AG04450 (cell line): Measurements from ENCODE around the gene TTYH3. TPM values are rescaled to one million over a fixed set of nuclear protein-coding genes. Genes with fewer than 3 reads are reported as not detected.
"Not testable (repeated sequence)": the region's sequence is repeated elsewhere in the genome, so short reads cannot be mapped to it uniquely, and the experiment has no call there.

ENCODE experiments used
- CTCF ChIA-PET: fragments of 300-600, 350-600 bp; formaldehyde crosslinking; extraction: SDS; loops from one replicate; lab custom pipeline; 2022; ENCODE audit warnings: antibody characterized with exemption, inconsistent platforms; lab: Charles Lee
- POLR2A ChIA-PET: fragments of 350-600 bp; formaldehyde crosslinking; extraction: SDS; loops from one replicate; lab custom pipeline; 2021; ENCODE audit warnings: antibody characterized with exemption, inconsistent platforms; lab: Yijun Ruan, JAX
- DNase-seq: peaks from one replicate; pipeline ENCODE4 v3.0.0-alpha.2; 2011; ENCODE audit warnings: low read depth, low spot score
- H3K27ac ChIP-seq: one replicate; pipeline ENCODE4 v1.5.1; 2012; ENCODE audit warnings: low read depth, low read length, control low read depth
- H3K27me3 ChIP-seq: one replicate; pipeline ENCODE4 v1.6.0; 2012; ENCODE audit warnings: low read length; ENCODE audit not compliant: control insufficient read depth, insufficient read depth
- H3K4me3 ChIP-seq: 2 replicates; pipeline ENCODE4 v1.5.1; 2011; ENCODE audit warnings: mild to moderate bottlenecking, low read depth, low read length, control low read depth
- H3K9me3 ChIP-seq: 2 replicates; pipeline ENCODE4 v1.5.1; 2012; ENCODE audit warnings: low read length; ENCODE audit not compliant: control insufficient read depth, insufficient read depth
- polyA plus RNA-seq: library from polyadenylated mRNA; depleted of rRNA; stranded (reverse); fragments of >200 nt; gene quantifications from 2 replicates; pipeline ENCODE4 v1.2.3, GENCODE V29; 2011
- TF ChIP-seq, protein P1 (sequence below): IDR thresholded peaks from 2 replicates; pipeline ENCODE4 v1.5.1; 2011; ENCODE audit warnings: low read depth, low read length, control low read depth, inconsistent platforms

TTYH3 gene
- polyA plus RNA-seq, 1 experiment: 30.8 TPM

DNA sequence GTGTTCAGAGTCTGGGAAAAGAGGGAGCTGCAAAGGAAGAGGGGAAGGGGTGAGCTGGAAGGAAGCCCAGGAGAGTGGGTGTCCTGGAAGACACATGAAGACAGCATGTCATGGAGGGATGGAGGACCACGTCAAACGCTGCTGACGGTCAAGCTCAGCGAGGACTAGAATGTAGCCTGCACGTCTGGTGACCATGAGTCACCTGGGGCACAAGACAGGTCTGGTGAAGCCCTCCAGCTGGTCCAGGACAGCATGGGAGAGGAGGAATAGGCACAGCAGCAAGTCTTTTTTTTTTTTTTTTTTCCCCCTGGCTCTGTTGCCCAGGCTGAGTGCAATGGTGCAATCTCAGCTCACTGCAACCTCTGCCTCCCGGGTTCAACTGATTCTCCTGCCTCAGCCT lies 36.6 kb downstream of the TTYH3 start:
- Histone ChIP-seq H3K27ac (peak overlapping the region; percentile 52), H3K4me3 (no peak overlapping the region), H3K27me3 (no peaks in the 10 kb centered on the region), H3K9me3 (peaks cover 11% of the 10 kb centered on the region)
- ChIA-PET CTCF (interaction anchor here (0.6 to 1.2 kb wide), 3 partner anchors 196 to 236 kb away, joined by 3 to 4 read pairs (median 3); no protein-coding TSS in a partner anchor), POLR2A (interaction anchor here (0.6 to 1.5 kb wide), 7 partner anchors 9 to 604 kb away, joined by 3 to 10 read pairs (median 6); no protein-coding TSS in a partner anchor)
- TF ChIP-seq, protein P1, sequence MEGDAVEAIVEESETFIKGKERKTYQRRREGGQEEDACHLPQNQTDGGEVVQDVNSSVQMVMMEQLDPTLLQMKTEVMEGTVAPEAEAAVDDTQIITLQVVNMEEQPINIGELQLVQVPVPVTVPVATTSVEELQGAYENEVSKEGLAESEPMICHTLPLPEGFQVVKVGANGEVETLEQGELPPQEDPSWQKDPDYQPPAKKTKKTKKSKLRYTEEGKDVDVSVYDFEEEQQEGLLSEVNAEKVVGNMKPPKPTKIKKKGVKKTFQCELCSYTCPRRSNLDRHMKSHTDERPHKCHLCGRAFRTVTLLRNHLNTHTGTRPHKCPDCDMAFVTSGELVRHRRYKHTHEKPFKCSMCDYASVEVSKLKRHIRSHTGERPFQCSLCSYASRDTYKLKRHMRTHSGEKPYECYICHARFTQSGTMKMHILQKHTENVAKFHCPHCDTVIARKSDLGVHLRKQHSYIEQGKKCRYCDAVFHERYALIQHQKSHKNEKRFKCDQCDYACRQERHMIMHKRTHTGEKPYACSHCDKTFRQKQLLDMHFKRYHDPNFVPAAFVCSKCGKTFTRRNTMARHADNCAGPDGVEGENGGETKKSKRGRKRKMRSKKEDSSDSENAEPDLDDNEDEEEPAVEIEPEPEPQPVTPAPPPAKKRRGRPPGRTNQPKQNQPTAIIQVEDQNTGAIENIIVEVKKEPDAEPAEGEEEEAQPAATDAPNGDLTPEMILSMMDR: no peak
- peak; percentile 85 for DNase-seq

DNA sequence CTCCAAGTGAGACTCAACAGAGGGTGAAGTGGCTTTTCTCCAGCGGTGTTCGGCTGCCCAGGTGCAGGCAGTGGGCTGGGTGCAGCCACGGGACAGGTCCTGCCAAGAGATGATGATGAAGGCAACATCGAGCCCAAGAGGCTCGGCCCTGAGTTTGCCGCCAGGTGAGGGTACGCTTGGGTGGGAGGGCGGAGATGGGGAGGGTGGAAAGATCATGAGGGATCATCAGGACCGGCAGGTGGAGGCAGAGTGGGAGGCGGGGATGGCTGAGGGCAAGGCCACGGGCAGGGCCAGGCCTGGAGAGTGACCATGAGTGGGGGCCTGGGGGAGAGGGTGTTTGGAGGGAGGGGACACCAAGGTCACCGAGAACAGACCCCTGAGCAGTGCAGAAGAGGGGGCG lies 38.4 kb downstream of the TTYH3 start:
- Histone ChIP-seq H3K27me3 (peaks cover under 1% of the 10 kb centered on the region), H3K27ac (no peak overlapping the region), H3K4me3 (no peak overlapping the region), H3K9me3 (peaks cover 18% of the 10 kb centered on the region)
- TF ChIP-seq, protein P1: no peak
- no peak for DNase-seq
- ChIA-PET POLR2A (no interaction called here), CTCF (interaction anchor here (0.6 to 2.5 kb wide), 15 partner anchors 11 to 213 kb away, joined by 3 to 16 read pairs (median 4); no protein-coding TSS in a partner anchor)

DNA sequence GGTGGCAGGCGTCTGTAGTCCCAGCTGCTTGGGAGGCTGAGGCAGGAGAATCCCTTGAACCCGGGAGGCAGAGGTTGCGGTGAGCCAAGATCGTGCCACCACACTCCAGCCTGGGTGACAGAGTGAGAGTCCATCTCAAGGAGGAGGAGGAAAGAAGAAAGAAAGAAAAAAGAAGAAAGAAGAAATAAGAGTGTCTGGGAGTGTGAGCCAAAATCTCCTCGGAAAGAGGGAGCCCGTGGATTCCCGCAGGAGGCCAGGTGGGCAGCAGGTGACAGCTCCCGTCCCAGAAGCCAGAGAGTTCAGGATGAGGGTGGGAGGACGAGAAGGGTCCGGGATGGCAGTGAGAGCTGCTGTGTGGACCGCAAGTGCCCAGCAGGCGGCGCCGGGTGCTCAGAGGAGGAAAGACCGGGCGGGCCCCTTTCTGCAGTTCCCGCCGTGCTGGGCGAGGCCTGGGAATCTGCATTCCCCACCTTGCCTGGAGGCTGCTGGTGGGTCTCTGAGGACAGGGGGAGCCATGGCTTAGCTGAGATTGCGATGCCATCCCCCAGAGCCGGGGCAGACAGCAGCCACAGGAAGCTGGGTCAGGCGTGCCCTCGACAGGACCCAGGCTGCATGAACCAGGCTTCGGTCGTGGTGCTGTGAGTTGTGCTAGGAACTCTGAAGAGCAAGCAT lies 39.1 kb downstream of the TTYH3 start:
- Histone ChIP-seq H3K9me3 (peaks cover 16% of the 10 kb centered on the region), H3K27ac (no peak overlapping the region), H3K27me3 (peaks cover 2% of the 10 kb centered on the region), H3K4me3 (no peak overlapping the region)
- ChIA-PET POLR2A (no interaction called here), CTCF (interaction anchor here (0.6 to 2.5 kb wide), 20 partner anchors 11 to 214 kb away, joined by 3 to 16 read pairs (median 4); no protein-coding TSS in a partner anchor)
- TF ChIP-seq, protein P1: peak; percentile 85
- DNase-seq: no peak

DNA sequence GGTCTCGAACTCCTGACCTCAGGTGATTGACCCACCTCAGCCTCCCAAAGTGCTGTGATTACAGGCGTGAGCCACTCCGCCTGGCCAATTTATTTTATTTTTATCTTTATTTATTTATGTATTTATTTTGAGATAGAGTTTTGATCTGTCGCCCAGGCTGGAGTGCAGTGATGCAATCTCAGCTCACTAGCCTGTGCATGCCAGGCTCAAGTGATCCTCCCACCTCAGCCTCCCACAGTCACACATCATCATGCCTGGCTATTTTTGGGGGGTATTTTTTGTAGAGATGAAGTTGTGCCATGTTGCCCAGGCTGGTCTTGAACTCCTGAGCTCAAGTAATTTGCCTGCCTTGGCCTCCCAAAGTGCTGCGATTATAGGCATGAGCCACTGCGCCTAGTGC lies 41.4 kb downstream of the TTYH3 start:
- POLR2A ChIA-PET, DNase-seq, H3K27ac ChIP-seq, H3K27me3 ChIP-seq, H3K4me3 ChIP-seq: not testable (repeated sequence)
- CTCF ChIA-PET: interaction anchor here (1.6 kb wide), 1 partner anchor 222 kb away, joined by 8 read pairs; no protein-coding TSS in a partner anchor
- H3K9me3 ChIP-seq: peaks cover 12% of the 10 kb centered on the region

DNA sequence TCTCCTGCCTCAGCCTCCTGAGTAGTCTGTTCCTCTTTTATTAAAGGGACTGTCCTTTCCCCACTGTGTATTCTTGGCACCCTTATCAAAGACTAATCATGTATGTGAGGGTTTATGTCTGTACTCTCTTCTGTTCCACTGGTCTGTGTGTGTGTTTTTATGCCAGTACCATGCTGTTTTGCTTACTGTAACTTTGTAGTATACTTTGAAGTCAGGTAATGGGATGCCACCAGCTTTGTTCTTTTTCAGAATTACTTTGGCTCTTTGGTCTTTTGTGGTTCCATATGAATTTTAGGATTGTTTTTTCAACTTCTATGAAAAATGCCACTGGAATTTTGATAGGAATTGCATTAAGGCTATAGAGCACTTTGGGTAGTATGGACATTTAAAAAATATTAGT lies 42.1 kb downstream of the TTYH3 start:
- no peak overlapping the region for H3K4me3 ChIP-seq
- peaks cover 12% of the 10 kb centered on the region for H3K9me3 ChIP-seq
- TF ChIP-seq, protein P1: no peak
- no peak overlapping the region for H3K27ac ChIP-seq
- ChIA-PET POLR2A (no interaction called here), CTCF (interaction anchor here (1.6 kb wide), 1 partner anchor 223 kb away, joined by 8 read pairs; no protein-coding TSS in a partner anchor)
- H3K27me3 ChIP-seq: peaks cover 2% of the 10 kb centered on the region
- no peak for DNase-seq
